IMR-90 (cell line): ENCODE measurements around the gene GDI2.

Experiments
- BHLHE40 ChIP-seq: fragments of 150-350 bp; IDR thresholded peaks from 2 replicates; pipeline ENCODE4 v1.6.1; 2016; ENCODE audit warnings: mild to moderate bottlenecking, low read depth, low read length
- CEBPB ChIP-seq: IDR thresholded peaks from 2 replicates; pipeline ENCODE4 v1.6.1; 2012; ENCODE audit warnings: low read depth, low read length, improper control_type of control experiment
- CHD1 ChIP-seq: IDR thresholded peaks from 2 replicates; pipeline ENCODE4 v1.6.1; 2012; ENCODE audit warnings: low read depth, low read length, improper control_type of control experiment
- CTCF ChIP-seq: conservative IDR thresholded peaks from 2 replicates; pipeline ENCODE4 v1.5.1; 2012; ENCODE audit warnings: mild to moderate bottlenecking, low read depth, low read length, improper control_type of control experiment
- MXI1 ChIP-seq: IDR thresholded peaks from 2 replicates; pipeline ENCODE4 v1.6.1; 2012; ENCODE audit warnings: low read depth, mild to moderate bottlenecking, low read length, moderate library complexity, borderline replicate concordance
- NFE2L2 ChIP-seq: fragments of 150-350 bp; IDR thresholded peaks from 2 replicates; pipeline ENCODE4 v1.6.1; 2016; ENCODE audit warnings: low read depth, mild to moderate bottlenecking, low read length
- POLR2A ChIP-seq: IDR thresholded peaks from 2 replicates; pipeline ENCODE4 v1.6.1; 2012; ENCODE audit warnings: mild to moderate bottlenecking, low read depth, low read length
- RCOR1 ChIP-seq: IDR thresholded peaks from 2 replicates; pipeline ENCODE4 v1.6.1; 2012; ENCODE audit warnings: mild to moderate bottlenecking, low read length, improper control_type of control experiment; ENCODE audit not compliant: insufficient replicate concordance
- RFX5 ChIP-seq: IDR thresholded peaks from 2 replicates; pipeline ENCODE4 v1.8.0; 2012; ENCODE audit warnings: low read depth, mild to moderate bottlenecking, low read length, moderate library complexity
- USF2 ChIP-seq: fragments of 150-350 bp; IDR thresholded peaks from 2 replicates; pipeline ENCODE4 v1.6.1; 2017; ENCODE audit warnings: mild to moderate bottlenecking, antibody characterized with exemption, low read length, low read depth
- TF ChIP-seq, protein P1 (sequence below): fragments of 150-350 bp; IDR thresholded peaks from 2 replicates; pipeline ENCODE4 v1.6.1; 2016; ENCODE audit warnings: low read depth, mild to moderate bottlenecking, low read length, moderate library complexity, borderline replicate concordance

GRCh38 chr10:5817322-5818047, 4.3 kb upstream of the GDI2 start:
- TF ChIP-seq CTCF (no peak), POLR2A (no peak), CEBPB (no peak), BHLHE40 (no peak), USF2 (no peak), NFE2L2 (no peak), MXI1 (no peak), CHD1 (no peak), RFX5 (no peak), RCOR1 (no peak)
- TF ChIP-seq, protein P1, sequence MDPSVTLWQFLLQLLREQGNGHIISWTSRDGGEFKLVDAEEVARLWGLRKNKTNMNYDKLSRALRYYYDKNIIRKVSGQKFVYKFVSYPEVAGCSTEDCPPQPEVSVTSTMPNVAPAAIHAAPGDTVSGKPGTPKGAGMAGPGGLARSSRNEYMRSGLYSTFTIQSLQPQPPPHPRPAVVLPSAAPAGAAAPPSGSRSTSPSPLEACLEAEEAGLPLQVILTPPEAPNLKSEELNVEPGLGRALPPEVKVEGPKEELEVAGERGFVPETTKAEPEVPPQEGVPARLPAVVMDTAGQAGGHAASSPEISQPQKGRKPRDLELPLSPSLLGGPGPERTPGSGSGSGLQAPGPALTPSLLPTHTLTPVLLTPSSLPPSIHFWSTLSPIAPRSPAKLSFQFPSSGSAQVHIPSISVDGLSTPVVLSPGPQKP = no peak
